Thyroid gland (tissue), 4 donors: ENCODE results near the gene HEXIM1. TPM values are rescaled to one million over a fixed set of nuclear protein-coding genes. Genes with fewer than 3 reads are reported as not detected.

Source experiments
- DNase-seq, 2 donors: peaks; one replicate each; pipeline ENCODE4 v3.0.0-alpha.2; 2019
- H3K27ac ChIP-seq, 3 donors: fragments of 200-600 bp; sonication (generic); 1 replicate in 2 of 3; 2 replicates in 1 of 3; pipeline ENCODE4 v1.5.1; 2016 to 2019; ENCODE audit warnings: mild to moderate bottlenecking in 1 of 3, moderate library complexity in 1 of 3
- H3K27me3 ChIP-seq: fragments of 200-600 bp; sonication (generic); one replicate; pipeline ENCODE4 v1.5.1; 2019
- H3K36me3 ChIP-seq, 2 donors: fragments of 200-600 bp; sonication (generic); one replicate each; pipeline ENCODE4 v1.5.1; 2016 to 2019
- H3K4me1 ChIP-seq, 2 donors: fragments of 200-600 bp; sonication (generic); one replicate each; pipeline ENCODE4 v1.5.1; 2017 to 2019
- H3K4me3 ChIP-seq, 3 donors: fragments of 200-600 bp; sonication (generic); replicated peaks in 1 of 3; 1 replicate in 2 of 3; 2 replicates in 1 of 3; pipeline ENCODE4 v1.5.1; 2016; ENCODE audit warnings: mild to moderate bottlenecking in 1 of 3
- H3K9me3 ChIP-seq: fragments of 200-600 bp; sonication (generic); one replicate; pipeline ENCODE4 v1.5.1; 2017
- POLR2A ChIP-seq, 2 donors: fragments of 450-650 bp; IDR thresholded peaks; one replicate each; pipeline ENCODE4 v1.6.1; 2017; ENCODE audit warnings: antibody characterized with exemption in 2 of 2, mild to moderate bottlenecking in 2 of 2, moderate library complexity in 1 of 2
- WGBS, 2 donors: methylation state at CpG; one replicate each; pipeline ENCODE4 v1.1.5; 2017; 5-methylcytosine and 5-hydroxymethylcytosine counted together
- intact Hi-C: fragments of 100-400 bp; cut with DNase I; formaldehyde crosslinking; loops from one replicate; pipeline ENCODE4 v1.15.1; 2023
- total RNA-seq, 4 donors: library from RNA; depleted of rRNA; stranded (reverse); fragments of >200 nt; gene quantifications; one replicate each; pipeline ENCODE4 v1.2.3, GENCODE V29; 2016
- TF ChIP-seq, protein P1 (sequence below), 6 experiments: fragments of 200-600 bp in 3 of 6; fragments of 450-650 bp in 3 of 6; sonication (generic) in 3 of 6; IDR thresholded peaks; one replicate each; pipeline ENCODE4 v1.5.1; 2016 to 2019; ENCODE audit warnings: antibody characterized with exemption in 6 of 6, mild to moderate bottlenecking in 2 of 6, inconsistent platforms in 1 of 6, moderate library complexity in 1 of 6

Gene HEXIM1
- total RNA-seq, 4 donors from 2014 or later = 15.6 to 33.5 (median 18.4) TPM

DNA sequence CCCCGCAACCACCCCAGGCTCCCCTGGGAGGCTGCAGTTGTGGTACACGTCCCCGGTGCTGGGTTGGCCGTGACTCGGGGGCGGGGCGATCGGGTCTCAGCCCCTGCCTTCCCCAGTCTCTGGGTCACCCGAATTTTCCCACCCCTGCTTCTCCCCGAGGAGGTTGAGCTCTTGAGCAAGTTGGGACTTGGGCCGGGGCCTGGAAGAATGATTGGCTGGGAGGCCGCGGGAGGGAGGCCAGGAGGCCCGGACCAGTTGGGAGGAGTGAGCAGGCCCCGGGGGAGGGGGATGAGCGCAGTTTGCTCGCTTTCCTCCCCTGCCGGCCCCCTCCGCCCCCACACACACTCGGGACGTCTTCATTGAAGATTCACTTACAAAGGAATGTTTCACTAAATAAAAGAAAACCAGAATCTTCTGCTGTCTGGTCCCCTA, 4.5 kb upstream of the HEXIM1 start:
- WGBS, 2 donors = 23 to 24% methylated on average over 4 to 18 of the region's 21 CpGs
- H3K4me3 ChIP-seq = peak overlapping the region in 2 of 3 donors; percentile 27 to 37
- H3K27ac ChIP-seq = peak overlapping the region; percentile 79 to 88 (median 86)
- H3K36me3 ChIP-seq = no peaks in the 10 kb centered on the region
- no peaks in the 10 kb centered on the region for H3K9me3 ChIP-seq
- intact Hi-C loops = loop anchor here (10.0 kb wide), 1 partner anchor 241 kb away; no protein-coding TSS in a partner anchor
- no peak for TF ChIP-seq POLR2A (IDR thresholded peaks at IDR 0.05)
- TF ChIP-seq, protein P1, sequence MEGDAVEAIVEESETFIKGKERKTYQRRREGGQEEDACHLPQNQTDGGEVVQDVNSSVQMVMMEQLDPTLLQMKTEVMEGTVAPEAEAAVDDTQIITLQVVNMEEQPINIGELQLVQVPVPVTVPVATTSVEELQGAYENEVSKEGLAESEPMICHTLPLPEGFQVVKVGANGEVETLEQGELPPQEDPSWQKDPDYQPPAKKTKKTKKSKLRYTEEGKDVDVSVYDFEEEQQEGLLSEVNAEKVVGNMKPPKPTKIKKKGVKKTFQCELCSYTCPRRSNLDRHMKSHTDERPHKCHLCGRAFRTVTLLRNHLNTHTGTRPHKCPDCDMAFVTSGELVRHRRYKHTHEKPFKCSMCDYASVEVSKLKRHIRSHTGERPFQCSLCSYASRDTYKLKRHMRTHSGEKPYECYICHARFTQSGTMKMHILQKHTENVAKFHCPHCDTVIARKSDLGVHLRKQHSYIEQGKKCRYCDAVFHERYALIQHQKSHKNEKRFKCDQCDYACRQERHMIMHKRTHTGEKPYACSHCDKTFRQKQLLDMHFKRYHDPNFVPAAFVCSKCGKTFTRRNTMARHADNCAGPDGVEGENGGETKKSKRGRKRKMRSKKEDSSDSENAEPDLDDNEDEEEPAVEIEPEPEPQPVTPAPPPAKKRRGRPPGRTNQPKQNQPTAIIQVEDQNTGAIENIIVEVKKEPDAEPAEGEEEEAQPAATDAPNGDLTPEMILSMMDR (IDR thresholded peaks at IDR 0.05) = peak in 1 of 6 experiments; percentile 3
- peak; percentile 51 to 52 for DNase-seq
- peaks cover 6 to 29% of the 10 kb centered on the region in 2 donors for H3K4me1 ChIP-seq
- no peaks in the 10 kb centered on the region for H3K27me3 ChIP-seq

DNA sequence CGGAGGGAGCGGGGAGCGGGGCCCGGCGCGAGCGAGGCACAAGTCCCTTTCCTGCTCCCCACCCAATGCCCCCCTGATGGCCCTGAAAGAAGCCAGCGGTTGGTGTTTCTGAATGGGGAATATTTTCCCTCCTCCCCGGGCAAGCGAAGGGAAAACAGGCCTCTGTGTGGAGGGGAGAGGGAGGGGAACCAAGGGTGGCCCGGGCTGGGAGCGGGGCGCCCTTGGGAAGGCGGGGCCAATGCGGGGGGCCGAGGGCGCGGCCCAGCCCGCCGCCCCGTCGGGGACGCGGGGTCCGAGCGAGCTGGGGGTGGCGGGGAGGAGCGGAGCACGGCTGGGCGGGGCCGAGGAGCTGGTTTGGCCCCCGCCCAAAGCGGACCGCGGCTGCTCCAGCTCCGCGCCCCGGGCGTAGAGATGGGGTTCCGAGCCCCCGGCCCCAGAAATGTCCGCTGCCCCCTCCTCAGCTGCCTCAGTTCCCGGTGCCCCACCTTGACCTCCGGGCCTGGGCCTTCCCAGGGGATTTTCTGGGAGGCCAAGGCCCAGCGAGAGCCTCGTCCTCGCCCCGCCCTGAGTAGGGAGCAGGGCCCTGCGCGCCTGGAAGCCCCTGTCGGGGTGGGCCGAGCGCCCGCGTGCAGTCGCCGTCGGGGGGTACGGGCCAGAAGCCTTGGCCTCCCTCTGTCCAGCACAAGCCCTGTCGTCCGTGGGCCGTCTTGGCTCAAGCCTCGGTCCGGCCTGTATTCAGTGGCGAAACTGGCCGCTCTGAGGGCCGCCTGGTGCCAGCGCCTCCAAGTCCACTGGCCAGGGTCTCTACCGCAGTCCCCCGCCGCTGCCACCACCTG, 3.9 kb upstream of the HEXIM1 start:
- Histone ChIP-seq H3K36me3 (no peaks in the 10 kb centered on the region), H3K27me3 (no peaks in the 10 kb centered on the region), H3K4me3 (peak overlapping the region in 2 of 3 donors; percentile 27 to 37), H3K4me1 (peaks cover 6 to 29% of the 10 kb centered on the region in 2 donors), H3K27ac (peak overlapping the region; percentile 79 to 88 (median 86)), H3K9me3 (no peaks in the 10 kb centered on the region)
- 27 to 37% methylated on average over 11 to 14 of the region's 71 CpGs for WGBS, 2 donors
- intact Hi-C loops = loop anchor here (10.0 kb wide), 1 partner anchor 240 kb away; no protein-coding TSS in a partner anchor
- TF ChIP-seq, protein P1 (IDR thresholded peaks at IDR 0.05) = no peak
- TF ChIP-seq POLR2A (IDR thresholded peaks at IDR 0.05) = no peak
- DNase-seq = peak; percentile 29 to 34

DNA sequence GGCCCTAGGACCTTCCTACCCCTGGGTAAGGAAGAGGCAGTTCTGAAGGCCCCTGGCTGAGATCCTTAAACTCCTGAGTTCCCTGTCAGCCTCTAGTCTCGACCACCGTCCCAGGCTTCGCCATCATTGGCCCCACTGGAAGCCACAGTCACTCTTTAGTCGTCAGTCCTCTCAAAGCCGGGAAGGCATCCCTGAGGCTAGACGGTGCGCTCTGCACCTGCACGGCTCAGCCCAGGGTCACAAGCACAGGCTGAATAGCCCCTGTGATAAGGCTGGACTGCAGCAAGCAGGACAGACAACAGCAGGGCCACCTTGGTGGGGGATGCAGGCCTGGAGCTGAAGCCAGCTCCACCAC, 3.3 kb upstream of the HEXIM1 start:
- TF ChIP-seq, protein P1 (IDR thresholded peaks at IDR 0.05) = no peak
- TF ChIP-seq POLR2A (IDR thresholded peaks at IDR 0.05) = no peak
- Histone ChIP-seq H3K4me3 (peak overlapping the region in 1 of 3 donors; percentile 37), H3K36me3 (no peaks in the 10 kb centered on the region), H3K27me3 (no peaks in the 10 kb centered on the region), H3K4me1 (peaks cover 6 to 29% of the 10 kb centered on the region in 2 donors), H3K27ac (peak overlapping the region; percentile 79 to 88 (median 86)), H3K9me3 (no peaks in the 10 kb centered on the region)
- no peak for DNase-seq
- intact Hi-C loops = loop anchor here (10.0 kb wide), 1 partner anchor 240 kb away; no protein-coding TSS in a partner anchor
- 76 to 83% methylated on average over 8 of the region's 8 CpGs for WGBS, 2 donors

DNA sequence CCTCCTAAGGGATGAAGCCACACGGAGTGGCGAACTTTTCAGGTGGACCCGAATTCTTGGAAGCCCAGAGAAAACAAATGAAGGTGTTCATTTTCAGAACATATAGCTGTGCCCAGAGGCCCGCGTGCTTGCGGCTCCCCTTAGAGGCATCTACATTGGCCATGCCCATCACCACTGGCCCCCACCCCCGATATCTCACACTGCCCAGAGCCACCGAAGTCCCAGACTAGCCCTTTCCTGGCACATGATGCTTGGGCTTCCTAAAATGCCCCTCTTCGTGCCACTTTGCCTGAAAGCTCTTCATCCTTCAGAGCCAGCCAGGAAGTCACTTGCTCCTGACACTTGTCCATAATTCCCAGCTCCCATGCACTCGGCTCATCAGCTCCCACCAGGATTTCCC, 2.1 kb upstream of the HEXIM1 start:
- no peak for TF ChIP-seq POLR2A (IDR thresholded peaks at IDR 0.05)
- TF ChIP-seq, protein P1 (IDR thresholded peaks at IDR 0.05) = no peak
- DNase-seq = no peak
- Histone ChIP-seq H3K27ac (peak overlapping the region in 2 of 3 donors; percentile 98 to 99), H3K27me3 (no peaks in the 10 kb centered on the region), H3K36me3 (no peaks in the 10 kb centered on the region), H3K9me3 (no peaks in the 10 kb centered on the region), H3K4me1 (peaks cover 9 to 35% of the 10 kb centered on the region in 2 donors), H3K4me3 (no peak overlapping the region)
- intact Hi-C loops = loop anchor here (10.0 kb wide), 1 partner anchor 239 kb away; no protein-coding TSS in a partner anchor
- WGBS, 2 donors = 89 to 93% methylated on average over 10 of the region's 10 CpGs

DNA sequence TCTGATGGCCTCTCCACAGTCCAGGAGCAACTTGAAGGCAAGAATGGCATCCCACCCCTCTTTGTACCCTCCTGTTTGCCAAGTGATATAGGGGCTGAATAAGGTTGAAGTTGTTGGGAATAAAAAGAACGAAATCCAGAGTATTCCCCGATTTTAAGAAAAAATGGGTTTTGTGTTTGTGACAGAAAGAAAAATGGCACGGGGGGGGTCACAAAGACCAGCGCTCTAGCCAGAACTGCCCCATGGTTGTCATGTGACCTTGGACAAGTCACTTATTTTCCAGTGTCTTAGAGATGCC, 1.7 kb upstream of the HEXIM1 start:
- no peaks in the 10 kb centered on the region for H3K9me3 ChIP-seq
- WGBS, 2 donors = 85 to 88% methylated on average over 4 of the region's 4 CpGs
- intact Hi-C loops = loop anchor here (10.0 kb wide), 1 partner anchor 238 kb away; no protein-coding TSS in a partner anchor
- TF ChIP-seq POLR2A (IDR thresholded peaks at IDR 0.05) = no peak
- TF ChIP-seq, protein P1 (IDR thresholded peaks at IDR 0.05) = no peak
- peak overlapping the region in 2 of 3 donors; percentile 98 to 99 for H3K27ac ChIP-seq
- H3K4me1 ChIP-seq = peaks cover 13 to 38% of the 10 kb centered on the region in 2 donors
- peak overlapping the region in 1 of 3 donors; percentile 71 for H3K4me3 ChIP-seq
- H3K27me3 ChIP-seq = no peaks in the 10 kb centered on the region
- DNase-seq = no peak
- H3K36me3 ChIP-seq = no peaks in the 10 kb centered on the region
